ENCODE results near the gene GOLGA6L26. TPM values are rescaled to one million over a fixed set of nuclear protein-coding genes. Genes with fewer than 3 reads are reported as not detected.

The GOLGA6L26 gene
- total RNA-seq, 1 donor from 2014 or later: not detected

Other genes with a start within 250 kb of the GOLGA6L26 start
- not detected for gene GOLGA6L1, start 197.4 kb downstream of the GOLGA6L26 start, total RNA-seq
- gene GOLGA8S, start 20.6 kb upstream of the GOLGA6L26 start, total RNA-seq: not detected
- not detected for gene GOLGA6L2, start 113.0 kb upstream of the GOLGA6L26 start, total RNA-seq
- 3.4 TPM for gene MKRN3, start 231.5 kb upstream of the GOLGA6L26 start, total RNA-seq

Data from ascending aorta (tissue), 1 donor.